ENCODE measurements around the gene PARD6G.

The PARD6G gene

GRCh38 chr18:80169607-80170006, 77.7 kb downstream of the PARD6G start:
- no peaks in the 10 kb centered on the region for H3K79me2 ChIP-seq (ENCODE audit: insufficient read depth, low read length)
- H4K20me1 ChIP-seq (ENCODE audit: insufficient read depth, low read length): no peaks in the 10 kb centered on the region
- no peak overlapping the region for H3K4me3 ChIP-seq (ENCODE audit: low read depth, low read length, poor library complexity, severe bottlenecking)
- H3F3A ChIP-seq (ENCODE audit: insufficient read depth, low read length): no peaks in the 10 kb centered on the region
- H3K4me1 ChIP-seq (ENCODE audit: insufficient read depth, low read length, severe bottlenecking): no peaks in the 10 kb centered on the region
- H3K9me3 ChIP-seq (ENCODE audit: low read length): no peaks in the 10 kb centered on the region
- H3K27ac ChIP-seq (ENCODE audit: low read depth, low read length, poor library complexity, severe bottlenecking): no peak overlapping the region
- H3K9ac ChIP-seq (ENCODE audit: low read length): no peak overlapping the region
- H2AFZ ChIP-seq (ENCODE audit: low read length): no peak overlapping the region
- H3K9me2 ChIP-seq (ENCODE audit: low read depth, low read length): no peaks in the 10 kb centered on the region
- no peak overlapping the region for H3K4me2 ChIP-seq (ENCODE audit: low read length)
- no peaks in the 10 kb centered on the region for H3K36me3 ChIP-seq (ENCODE audit: insufficient read depth, low read length)
- H3K27me3 ChIP-seq (ENCODE audit: insufficient read depth, low read length): no peaks in the 10 kb centered on the region; the same call in 1 of the 2 replicates
- TF ChIP-seq, protein P1, sequence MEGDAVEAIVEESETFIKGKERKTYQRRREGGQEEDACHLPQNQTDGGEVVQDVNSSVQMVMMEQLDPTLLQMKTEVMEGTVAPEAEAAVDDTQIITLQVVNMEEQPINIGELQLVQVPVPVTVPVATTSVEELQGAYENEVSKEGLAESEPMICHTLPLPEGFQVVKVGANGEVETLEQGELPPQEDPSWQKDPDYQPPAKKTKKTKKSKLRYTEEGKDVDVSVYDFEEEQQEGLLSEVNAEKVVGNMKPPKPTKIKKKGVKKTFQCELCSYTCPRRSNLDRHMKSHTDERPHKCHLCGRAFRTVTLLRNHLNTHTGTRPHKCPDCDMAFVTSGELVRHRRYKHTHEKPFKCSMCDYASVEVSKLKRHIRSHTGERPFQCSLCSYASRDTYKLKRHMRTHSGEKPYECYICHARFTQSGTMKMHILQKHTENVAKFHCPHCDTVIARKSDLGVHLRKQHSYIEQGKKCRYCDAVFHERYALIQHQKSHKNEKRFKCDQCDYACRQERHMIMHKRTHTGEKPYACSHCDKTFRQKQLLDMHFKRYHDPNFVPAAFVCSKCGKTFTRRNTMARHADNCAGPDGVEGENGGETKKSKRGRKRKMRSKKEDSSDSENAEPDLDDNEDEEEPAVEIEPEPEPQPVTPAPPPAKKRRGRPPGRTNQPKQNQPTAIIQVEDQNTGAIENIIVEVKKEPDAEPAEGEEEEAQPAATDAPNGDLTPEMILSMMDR (IDR thresholded peaks at IDR 0.05; ENCODE audit: low read length): no peak

- TF ChIP-seq EZH2 (IDR thresholded peaks at IDR 0.05; ENCODE audit: borderline replicate concordance, low read length): no peak
- TF ChIP-seq, protein P1 (IDR thresholded peaks at IDR 0.05; ENCODE audit: low read length): no peak
Observed at GRCh38 chr18:80168982-80169381, 78.3 kb downstream of the PARD6G start.

GRCh38 chr18:80168346-80168745, 79.0 kb downstream of the PARD6G start:
- Histone ChIP-seq H3K9me2 (ENCODE audit: low read depth, low read length) (no peaks in the 10 kb centered on the region), H3K4me3 (ENCODE audit: low read depth, low read length, poor library complexity, severe bottlenecking) (no peak overlapping the region), H3K9ac (ENCODE audit: low read length) (no peak overlapping the region), H3K79me2 (ENCODE audit: insufficient read depth, low read length) (no peaks in the 10 kb centered on the region), H3K9me3 (ENCODE audit: low read length) (no peaks in the 10 kb centered on the region), H3K4me2 (ENCODE audit: low read length) (no peak overlapping the region), H3F3A (ENCODE audit: insufficient read depth, low read length) (no peaks in the 10 kb centered on the region), H3K36me3 (ENCODE audit: insufficient read depth, low read length) (no peaks in the 10 kb centered on the region), H3K4me1 (ENCODE audit: insufficient read depth, low read length, severe bottlenecking) (no peaks in the 10 kb centered on the region), H3K27me3 (ENCODE audit: insufficient read depth, low read length) (no peaks in the 10 kb centered on the region; the same call in 1 of the 2 replicates), H3K27ac (ENCODE audit: low read depth, low read length, poor library complexity, severe bottlenecking) (no peak overlapping the region), H4K20me1 (ENCODE audit: insufficient read depth, low read length) (no peaks in the 10 kb centered on the region), H2AFZ (ENCODE audit: low read length) (no peak overlapping the region)
- no peak for TF ChIP-seq EZH2 (IDR thresholded peaks at IDR 0.05; ENCODE audit: borderline replicate concordance, low read length)
- TF ChIP-seq, protein P1 (IDR thresholded peaks at IDR 0.05; ENCODE audit: low read length): no peak

More at GRCh38 chr18:80168982-80169381, 78.3 kb downstream of the PARD6G start:
- Histone ChIP-seq H3K4me1 (ENCODE audit: insufficient read depth, low read length, severe bottlenecking) (no peaks in the 10 kb centered on the region), H2AFZ (ENCODE audit: low read length) (no peak overlapping the region), H3K27ac (ENCODE audit: low read depth, low read length, poor library complexity, severe bottlenecking) (no peak overlapping the region), H3K27me3 (ENCODE audit: insufficient read depth, low read length) (no peaks in the 10 kb centered on the region; the same call in 1 of the 2 replicates), H4K20me1 (ENCODE audit: insufficient read depth, low read length) (no peaks in the 10 kb centered on the region), H3K4me2 (ENCODE audit: low read length) (no peak overlapping the region), H3K9me2 (ENCODE audit: low read depth, low read length) (no peaks in the 10 kb centered on the region), H3K9me3 (ENCODE audit: low read length) (no peaks in the 10 kb centered on the region), H3K4me3 (ENCODE audit: low read depth, low read length, poor library complexity, severe bottlenecking) (no peak overlapping the region), H3K79me2 (ENCODE audit: insufficient read depth, low read length) (no peaks in the 10 kb centered on the region), H3K36me3 (ENCODE audit: insufficient read depth, low read length) (no peaks in the 10 kb centered on the region), H3F3A (ENCODE audit: insufficient read depth, low read length) (no peaks in the 10 kb centered on the region), H3K9ac (ENCODE audit: low read length) (no peak overlapping the region)

Measured in OCI-LY1 (cell line).